H9 (cell line): ENCODE measurements around the gene SUPT6H. TPM values are rescaled to one million over a fixed set of nuclear protein-coding genes. Genes with fewer than 3 reads are reported as not detected.

Source experiments
- DNase-seq: peaks from one replicate; pipeline ENCODE4 v3.0.0-alpha.2; 2017
- H2AFZ ChIP-seq: one replicate; pipeline ENCODE4 v1.6.1; 2013; ENCODE audit warnings: mild to moderate bottlenecking, low read length, control low read depth, moderate library complexity
- H2AK5ac ChIP-seq: 2 replicates; pipeline ENCODE4 v1.6.1; 2013; ENCODE audit warnings: low read length, control low read depth, mixed read lengths; ENCODE audit not compliant: insufficient read length
- H2BK120ac ChIP-seq: one replicate; pipeline ENCODE4 v1.6.1; 2013; ENCODE audit warnings: low read depth, mild to moderate bottlenecking, low read length, control low read depth, inconsistent platforms; ENCODE audit not compliant: poor library complexity, severe bottlenecking
- H2BK12ac ChIP-seq: 2 replicates; pipeline ENCODE4 v1.6.1; 2013; ENCODE audit warnings: low read length, control low read depth, mixed read lengths, low read depth; ENCODE audit not compliant: insufficient read length
- H2BK15ac ChIP-seq: 2 replicates; pipeline ENCODE4 v1.6.1; 2013; ENCODE audit warnings: low read depth, low read length, control low read depth
- H2BK20ac ChIP-seq: one replicate; pipeline ENCODE4 v1.6.1; 2013; ENCODE audit warnings: low read depth, mild to moderate bottlenecking, low read length, control low read depth, inconsistent platforms; ENCODE audit not compliant: poor library complexity, severe bottlenecking
- H2BK5ac ChIP-seq: 2 replicates; pipeline ENCODE4 v1.6.1; 2013; ENCODE audit warnings: low read length, control low read depth, mixed read lengths; ENCODE audit not compliant: insufficient read length
- H3K14ac ChIP-seq: 2 replicates; pipeline ENCODE4 v1.6.1; 2013; ENCODE audit warnings: low read length, control low read depth; ENCODE audit not compliant: insufficient read depth
- H3K18ac ChIP-seq: 2 replicates; pipeline ENCODE4 v1.6.1; 2013; ENCODE audit warnings: low read depth, mild to moderate bottlenecking, mixed read lengths, low read length, control low read depth; ENCODE audit not compliant: insufficient read length
- H3K23ac ChIP-seq: 2 replicates; pipeline ENCODE4 v1.6.1; 2013; ENCODE audit warnings: low read length, control low read depth, mixed read lengths, low read depth; ENCODE audit not compliant: insufficient read length
- H3K23me2 ChIP-seq: 2 replicates; pipeline ENCODE4 v1.6.1; 2013; ENCODE audit warnings: low read depth, mild to moderate bottlenecking, mixed read lengths, low read length, control low read depth; ENCODE audit not compliant: insufficient read length, poor library complexity, severe bottlenecking
- H3K27ac ChIP-seq: 2 replicates; pipeline ENCODE4 v1.5.1; 2013; ENCODE audit warnings: low read length, control low read depth, mixed read lengths, low read depth; ENCODE audit not compliant: insufficient read length
- H3K27me3 ChIP-seq: 2 replicates; pipeline ENCODE4 v1.6.1; 2013; ENCODE audit warnings: low read length, control low read depth, inconsistent platforms; ENCODE audit not compliant: insufficient read depth
- H3K4ac ChIP-seq: 2 replicates; pipeline ENCODE4 v1.6.1; 2013; ENCODE audit warnings: low read depth, mild to moderate bottlenecking, control low read depth, inconsistent platforms, low read length, moderate library complexity
- H3K4me1 ChIP-seq: 2 replicates; pipeline ENCODE4 v1.6.1; 2013; ENCODE audit warnings: low read length, control low read depth, inconsistent platforms; ENCODE audit not compliant: insufficient read depth
- H3K4me2 ChIP-seq: 2 replicates; pipeline ENCODE4 v1.6.1; 2013; ENCODE audit warnings: low read length, control low read depth, mixed read lengths; ENCODE audit not compliant: insufficient read length, insufficient read depth
- H3K56ac ChIP-seq: 2 replicates; pipeline ENCODE4 v1.6.1; 2013; ENCODE audit warnings: low read depth, mild to moderate bottlenecking, mixed read lengths, low read length, control low read depth; ENCODE audit not compliant: insufficient read length
- H3K79me1 ChIP-seq: 2 replicates; pipeline ENCODE4 v1.6.1; 2013; ENCODE audit warnings: low read depth, mild to moderate bottlenecking, moderate library complexity, low read length, control low read depth, inconsistent platforms; ENCODE audit not compliant: insufficient read depth, poor library complexity, severe bottlenecking
- H3K79me2 ChIP-seq: 2 replicates; pipeline ENCODE4 v1.6.1; 2013; ENCODE audit warnings: low read length, control low read depth, inconsistent platforms; ENCODE audit not compliant: insufficient read depth
- H3K9ac ChIP-seq: 2 replicates; pipeline ENCODE4 v1.6.1; 2013; ENCODE audit warnings: low read length, control low read depth, mixed read lengths; ENCODE audit not compliant: insufficient read length; ENCODE audit errors: extremely low read depth
- H3K9me3 ChIP-seq: one replicate; pipeline ENCODE4 v1.6.1; 2013; ENCODE audit warnings: low read depth, low read length, inconsistent platforms; ENCODE audit not compliant: control insufficient read depth
- H3T11ph ChIP-seq: one replicate; pipeline ENCODE4 v1.6.1; 2013; ENCODE audit warnings: mild to moderate bottlenecking, low read length, control low read depth, inconsistent platforms
- H4K20me1 ChIP-seq: one replicate; pipeline ENCODE4 v1.6.1; 2013; ENCODE audit not compliant: control insufficient read depth, insufficient read length, insufficient read depth
- H4K5ac ChIP-seq: 2 replicates; pipeline ENCODE4 v1.6.1; 2013; ENCODE audit warnings: low read depth, mild to moderate bottlenecking, mixed read lengths, low read length, control low read depth; ENCODE audit not compliant: insufficient read length
- H4K8ac ChIP-seq: replicated peaks from 2 replicates; pipeline ENCODE4 v1.6.1; 2013; ENCODE audit warnings: low read length, control low read depth, mixed read lengths, low read depth; ENCODE audit not compliant: insufficient read length
- H4K91ac ChIP-seq: 2 replicates; pipeline ENCODE4 v1.6.1; 2013; ENCODE audit warnings: low read depth, mild to moderate bottlenecking, moderate library complexity, mixed read lengths, low read length, control low read depth; ENCODE audit not compliant: insufficient read length
- H3K27ac Mint-ChIP-seq, 3 experiments: 2 replicates in 2 of 3; 3 replicates in 1 of 3; pipeline ENCODE4 v1.8.0; 2020 to 2021; ENCODE audit warnings: mixed read lengths in 3 of 3, mild to moderate bottlenecking in 1 of 3, moderate library complexity in 1 of 3
- H3K27me3 Mint-ChIP-seq: 2 replicates; pipeline ENCODE4 v1.8.0; 2021; ENCODE audit warnings: low read depth, mild to moderate bottlenecking, moderate library complexity, mixed read lengths
- H3K36me3 Mint-ChIP-seq, 3 experiments: 2 replicates in 2 of 3; 3 replicates in 1 of 3; pipeline ENCODE4 v1.8.0; 2020 to 2021; ENCODE audit warnings: low read depth in 3 of 3, mixed read lengths in 3 of 3; ENCODE audit not compliant: insufficient read depth in 1 of 3
- H3K4me1 Mint-ChIP-seq, 2 experiments: 2 replicates each; pipeline ENCODE4 v1.8.0; 2020; ENCODE audit warnings: mixed read lengths in 2 of 2
- H3K4me3 Mint-ChIP-seq, 2 experiments: 2 replicates in 1 of 2; 3 replicates in 1 of 2; pipeline ENCODE4 v1.8.0; 2020 to 2021; ENCODE audit warnings: mild to moderate bottlenecking in 2 of 2, mixed read lengths in 2 of 2, moderate library complexity in 1 of 2
- H3K9me3 Mint-ChIP-seq, 2 experiments: 2 replicates in 1 of 2; 3 replicates in 1 of 2; pipeline ENCODE4 v1.8.0; 2020; ENCODE audit warnings: mild to moderate bottlenecking in 2 of 2, mixed read lengths in 2 of 2, moderate library complexity in 1 of 2
- WGBS: extraction: QIAGEN DNeasy Blood & Tissue Kit; methylation state at CpG from one replicate; pipeline ENCODE4 v1.1.7; 2013; ENCODE audit warnings: missing lambda C conversion rate, low lambda C conversion rate, mixed read lengths; ENCODE audit not compliant: insufficient read length; ENCODE audit errors: extremely low coverage; 5-methylcytosine and 5-hydroxymethylcytosine counted together
- total RNA-seq: library from RNA; stranded (reverse); gene quantifications from 2 replicates; pipeline ENCODE4 v1.2.1, GENCODE V29; 2021
- TF ChIP-seq, protein P1 (sequence below): fragments of 200-600 bp; sonication (generic); conservative IDR thresholded peaks from 3 replicates; pipeline ENCODE4 v1.8.0; 2021; ENCODE audit warnings: antibody characterized with exemption, mild to moderate bottlenecking

SUPT6H gene
- total RNA-seq, 1 experiment from 2014 or later: 85.8 TPM

DNA sequence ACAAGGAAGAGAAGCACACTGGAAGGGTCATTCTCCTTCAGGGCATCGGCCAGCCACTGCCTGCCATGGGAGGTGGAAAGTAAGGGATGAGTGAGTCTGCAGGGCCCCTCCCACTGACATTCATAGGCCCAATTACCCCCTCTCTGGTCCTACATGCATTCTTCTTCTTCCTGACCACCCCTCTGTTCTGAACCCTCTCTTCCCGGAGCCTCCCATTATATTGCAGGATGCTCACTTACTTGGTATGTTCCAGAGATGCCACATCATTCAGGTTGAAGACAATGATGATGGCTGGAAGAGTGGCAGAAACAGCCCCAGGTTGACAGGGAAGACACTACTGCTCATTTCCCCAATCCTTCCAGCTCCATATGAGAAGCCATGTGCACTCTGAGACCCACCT is 53.2 kb downstream of the SUPT6H start:
- H3K18ac ChIP-seq: no peak overlapping the region
- H4K8ac ChIP-seq: no peak overlapping the region
- Mint-ChIP-seq H3K27ac (no peak overlapping the region), H3K4me3 (peak overlapping the region; percentile 99; a peak in 3 of 5 replicates), H3K27me3 (no peaks in the 10 kb centered on the region), H3K4me1 (peaks cover 29 to 37% of the 10 kb centered on the region in 2 experiments), H3K36me3 (peaks cover 28 to 42% (median 29%) of the 10 kb centered on the region in 3 experiments), H3K9me3 (no peaks in the 10 kb centered on the region; a peak in 1 of 5 replicates)
- no peak overlapping the region for H2BK12ac ChIP-seq
- H2BK20ac ChIP-seq: no peak overlapping the region
- H3K4me2 ChIP-seq: no peak overlapping the region
- no peak overlapping the region for H2AFZ ChIP-seq
- no peak for DNase-seq
- H3K23ac ChIP-seq: no peak overlapping the region
- H2BK15ac ChIP-seq: no peak overlapping the region
- H3K27ac ChIP-seq: no peak overlapping the region
- no peaks in the 10 kb centered on the region for H3K9me3 ChIP-seq
- H4K91ac ChIP-seq: no peak overlapping the region
- H4K20me1 ChIP-seq: no peaks in the 10 kb centered on the region
- WGBS: no CpG with 5 or more reads among the region's 2 CpGs
- no peak overlapping the region for H3K56ac ChIP-seq
- H2AK5ac ChIP-seq: no peak overlapping the region
- H4K5ac ChIP-seq: no peak overlapping the region
- H3K4ac ChIP-seq: no peak overlapping the region
- peaks cover 3% of the 10 kb centered on the region; the same call in 1 of the 2 replicates for H3K4me1 ChIP-seq
- H3K79me2 ChIP-seq: peaks cover 12% of the 10 kb centered on the region; the same call in 1 of the 2 replicates
- TF ChIP-seq, protein P1, sequence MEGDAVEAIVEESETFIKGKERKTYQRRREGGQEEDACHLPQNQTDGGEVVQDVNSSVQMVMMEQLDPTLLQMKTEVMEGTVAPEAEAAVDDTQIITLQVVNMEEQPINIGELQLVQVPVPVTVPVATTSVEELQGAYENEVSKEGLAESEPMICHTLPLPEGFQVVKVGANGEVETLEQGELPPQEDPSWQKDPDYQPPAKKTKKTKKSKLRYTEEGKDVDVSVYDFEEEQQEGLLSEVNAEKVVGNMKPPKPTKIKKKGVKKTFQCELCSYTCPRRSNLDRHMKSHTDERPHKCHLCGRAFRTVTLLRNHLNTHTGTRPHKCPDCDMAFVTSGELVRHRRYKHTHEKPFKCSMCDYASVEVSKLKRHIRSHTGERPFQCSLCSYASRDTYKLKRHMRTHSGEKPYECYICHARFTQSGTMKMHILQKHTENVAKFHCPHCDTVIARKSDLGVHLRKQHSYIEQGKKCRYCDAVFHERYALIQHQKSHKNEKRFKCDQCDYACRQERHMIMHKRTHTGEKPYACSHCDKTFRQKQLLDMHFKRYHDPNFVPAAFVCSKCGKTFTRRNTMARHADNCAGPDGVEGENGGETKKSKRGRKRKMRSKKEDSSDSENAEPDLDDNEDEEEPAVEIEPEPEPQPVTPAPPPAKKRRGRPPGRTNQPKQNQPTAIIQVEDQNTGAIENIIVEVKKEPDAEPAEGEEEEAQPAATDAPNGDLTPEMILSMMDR: no peak
- peaks cover 4% of the 10 kb centered on the region for H3K79me1 ChIP-seq
- H2BK120ac ChIP-seq: no peak overlapping the region
- no peak overlapping the region for H3T11ph ChIP-seq
- no peak overlapping the region for H3K14ac ChIP-seq
- no peaks in the 10 kb centered on the region for H3K27me3 ChIP-seq
- no peak overlapping the region for H2BK5ac ChIP-seq
- peaks cover 36% of the 10 kb centered on the region for H3K23me2 ChIP-seq
- H3K9ac ChIP-seq: no peak overlapping the region
